Epithelial cell of proximal tubule (primary cell): ENCODE results near the gene DENND4A. TPM values are rescaled to one million over a fixed set of nuclear protein-coding genes. Genes with fewer than 3 reads are reported as not detected.

ENCODE experiments used
- DNase-seq: peaks from one replicate; pipeline ENCODE4 v3.0.0-alpha.2; 2011; ENCODE audit warnings: low read depth
- H3K4me3 ChIP-seq: 2 replicates; pipeline ENCODE4 v1.5.1; 2011; ENCODE audit warnings: low read depth, mild to moderate bottlenecking, low read length
- total RNA-seq: library from RNA; depleted of rRNA; stranded (reverse); fragments of >200 nt; gene quantifications from 2 replicates; pipeline ENCODE4 v1.2.3, GENCODE V29; 2015
- TF ChIP-seq, protein P1 (sequence below): conservative IDR thresholded peaks from 2 replicates; pipeline ENCODE4 v1.5.1; 2012; ENCODE audit warnings: low read depth, mild to moderate bottlenecking, low read length

Gene DENND4A
- total RNA-seq, 1 donor from 2014 or later, result 5.2 TPM

DNA sequence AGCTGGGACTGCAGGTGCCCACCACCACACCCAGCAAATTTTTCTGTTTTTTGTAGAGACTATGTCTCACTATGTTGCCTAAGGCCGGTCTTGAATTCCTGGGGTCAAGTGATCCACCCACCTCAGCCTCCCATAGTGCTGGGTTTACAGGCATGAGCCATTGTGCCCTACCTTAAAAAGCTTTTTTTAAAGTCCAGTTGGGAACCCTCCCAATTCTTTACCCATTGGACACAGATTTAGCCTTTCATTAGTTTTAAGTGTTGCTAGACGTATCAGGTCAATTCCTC is 1.7 kb upstream of the DENND4A start:
- no peak for DNase-seq
- no peak overlapping the region for H3K4me3 ChIP-seq
- TF ChIP-seq, protein P1, sequence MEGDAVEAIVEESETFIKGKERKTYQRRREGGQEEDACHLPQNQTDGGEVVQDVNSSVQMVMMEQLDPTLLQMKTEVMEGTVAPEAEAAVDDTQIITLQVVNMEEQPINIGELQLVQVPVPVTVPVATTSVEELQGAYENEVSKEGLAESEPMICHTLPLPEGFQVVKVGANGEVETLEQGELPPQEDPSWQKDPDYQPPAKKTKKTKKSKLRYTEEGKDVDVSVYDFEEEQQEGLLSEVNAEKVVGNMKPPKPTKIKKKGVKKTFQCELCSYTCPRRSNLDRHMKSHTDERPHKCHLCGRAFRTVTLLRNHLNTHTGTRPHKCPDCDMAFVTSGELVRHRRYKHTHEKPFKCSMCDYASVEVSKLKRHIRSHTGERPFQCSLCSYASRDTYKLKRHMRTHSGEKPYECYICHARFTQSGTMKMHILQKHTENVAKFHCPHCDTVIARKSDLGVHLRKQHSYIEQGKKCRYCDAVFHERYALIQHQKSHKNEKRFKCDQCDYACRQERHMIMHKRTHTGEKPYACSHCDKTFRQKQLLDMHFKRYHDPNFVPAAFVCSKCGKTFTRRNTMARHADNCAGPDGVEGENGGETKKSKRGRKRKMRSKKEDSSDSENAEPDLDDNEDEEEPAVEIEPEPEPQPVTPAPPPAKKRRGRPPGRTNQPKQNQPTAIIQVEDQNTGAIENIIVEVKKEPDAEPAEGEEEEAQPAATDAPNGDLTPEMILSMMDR, result no peak

DNA sequence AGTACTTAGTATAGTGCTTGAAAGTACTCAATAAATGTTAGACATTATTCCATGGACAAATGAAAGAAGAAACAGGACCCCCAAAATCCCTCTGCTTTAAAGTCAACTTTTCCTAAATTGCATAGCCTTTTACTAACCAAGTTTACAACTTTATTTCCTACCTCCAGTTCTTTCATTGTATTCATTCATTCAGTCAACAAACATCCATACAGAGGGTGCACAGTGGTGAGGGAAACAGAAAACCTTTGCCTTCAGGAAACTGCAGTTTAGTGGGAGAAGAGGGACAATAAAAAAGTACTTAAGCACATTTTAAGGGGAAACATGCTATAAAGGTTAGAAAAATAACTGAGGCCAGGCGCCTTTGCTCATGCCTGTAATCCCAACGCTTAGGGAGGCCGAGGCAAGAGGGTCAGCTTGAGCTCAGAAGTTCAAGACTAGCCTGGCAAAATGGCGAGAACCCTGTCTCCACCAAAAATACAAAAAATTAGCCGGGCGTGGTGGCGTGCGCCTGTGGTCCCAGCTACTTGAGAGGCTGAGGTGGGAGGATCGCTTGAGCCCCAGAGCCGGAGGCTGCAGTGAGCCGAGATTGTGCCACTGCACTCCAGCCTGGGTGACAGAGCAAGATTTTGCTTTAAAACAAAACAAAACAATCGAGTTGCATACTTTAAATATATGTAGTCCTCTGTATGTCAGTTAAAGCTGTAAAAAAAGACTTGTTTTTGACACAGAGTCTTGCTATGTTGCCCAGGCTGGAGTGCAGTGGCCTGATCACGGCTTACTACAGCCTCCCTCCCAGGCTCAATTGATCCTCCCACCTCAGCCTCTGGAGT is 1.1 kb upstream of the DENND4A start:
- DNase-seq, result no peak
- H3K4me3 ChIP-seq, result peak overlapping the region; percentile 89
- TF ChIP-seq, protein P1, result no peak

DNA sequence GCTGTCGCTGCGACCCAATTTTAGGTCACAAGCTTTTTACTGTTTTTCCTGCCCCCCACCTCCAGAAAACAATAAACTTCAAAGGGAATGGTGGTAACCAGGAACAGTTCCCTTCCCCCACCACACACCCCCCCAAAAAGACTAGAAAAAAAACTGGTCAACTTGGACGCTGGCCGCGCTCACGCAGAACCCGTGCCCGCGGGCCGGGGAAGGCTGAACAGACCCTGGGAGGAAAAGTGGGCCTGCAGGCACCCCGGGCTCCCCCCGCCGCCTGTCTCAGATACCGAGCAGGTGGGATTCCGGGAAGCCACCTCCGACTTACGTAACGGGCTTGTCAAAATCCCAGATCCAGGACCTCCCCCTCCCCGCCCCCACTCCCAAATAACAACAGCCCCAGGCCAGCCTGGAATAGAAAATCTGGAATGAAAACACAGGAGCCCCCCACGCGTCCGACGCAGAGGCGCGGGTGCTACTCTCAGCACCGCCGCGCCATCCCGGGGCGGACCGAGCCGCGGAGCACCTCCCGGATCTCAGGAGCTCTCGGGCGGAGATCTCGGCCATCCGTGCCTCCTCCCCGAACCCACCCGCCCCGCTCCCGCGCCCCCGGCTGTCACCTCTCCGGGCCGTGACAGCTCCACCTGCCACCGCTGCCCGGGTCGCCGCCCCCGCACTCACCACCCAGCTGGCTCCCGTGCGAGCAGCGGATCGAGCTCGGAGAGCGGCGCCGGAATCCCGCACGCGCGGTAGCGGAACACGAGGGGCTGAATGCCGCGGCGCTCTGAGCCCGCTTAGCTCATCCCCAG is 557 bp downstream of the DENND4A start:
- no peak for DNase-seq
- TF ChIP-seq, protein P1, result no peak
- peak overlapping the region; percentile 89 for H3K4me3 ChIP-seq

DNA sequence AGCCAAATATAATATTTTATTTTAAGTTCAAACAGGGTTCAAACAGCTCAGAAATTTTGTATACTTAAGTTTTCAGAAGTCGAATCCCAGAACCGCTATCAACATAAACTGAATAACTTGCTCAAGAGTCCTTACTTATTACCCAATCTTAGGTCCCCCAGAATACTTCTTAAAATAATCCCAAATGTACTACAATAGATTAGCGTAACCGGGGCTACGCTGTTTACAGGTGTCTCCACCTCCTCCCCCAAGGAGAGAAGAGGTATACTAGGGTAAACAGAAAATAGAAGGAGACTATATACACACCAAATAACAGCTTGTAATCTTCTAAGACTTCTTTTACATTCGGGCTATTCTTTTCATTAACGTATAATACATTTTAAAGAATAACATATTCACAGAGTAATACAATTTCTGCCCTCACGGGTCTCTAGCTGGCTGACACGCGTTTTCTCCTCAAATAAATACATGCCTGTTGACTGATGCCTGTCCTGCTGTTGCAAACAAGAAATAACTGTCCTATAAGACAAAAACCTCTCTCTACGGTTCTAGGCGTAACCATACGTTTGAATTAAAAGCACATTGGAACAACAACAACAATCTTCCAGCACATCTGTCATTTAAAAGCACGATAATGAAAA is 1.3 kb downstream of the DENND4A start:
- TF ChIP-seq, protein P1, result no peak
- DNase-seq, result no peak
- peak overlapping the region; percentile 89 for H3K4me3 ChIP-seq

DNA sequence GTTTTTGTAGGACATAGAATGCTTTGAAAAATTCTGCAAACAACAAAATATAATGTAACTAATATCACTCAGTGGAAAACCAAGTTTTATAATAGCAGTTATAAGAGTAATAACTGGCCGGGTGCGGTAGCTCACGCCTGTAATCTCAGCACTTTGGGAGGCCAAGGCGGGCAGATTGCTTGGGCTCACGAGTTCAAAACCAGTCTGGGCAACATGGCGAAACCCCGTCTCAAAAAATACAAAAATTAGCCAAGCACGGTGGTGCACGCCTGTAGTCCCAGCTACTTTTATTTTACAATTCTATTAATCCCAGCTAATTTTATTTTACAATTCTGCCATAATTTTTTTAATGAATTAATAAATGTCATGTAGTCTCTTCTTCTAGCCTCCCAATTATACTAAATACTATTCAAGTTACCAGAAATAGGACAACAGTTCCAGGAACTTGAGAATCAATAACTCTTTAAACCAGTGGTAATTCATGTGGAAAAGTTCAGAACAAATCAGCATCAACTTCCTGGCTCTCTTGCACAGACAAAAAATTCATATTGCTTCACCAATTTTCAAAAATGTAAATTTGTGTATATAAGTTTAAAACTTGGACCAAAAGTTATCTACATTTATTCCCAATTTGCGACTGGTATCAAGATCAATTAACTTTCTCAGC is 2.2 kb downstream of the DENND4A start:
- TF ChIP-seq, protein P1, result no peak
- peak overlapping the region; percentile 89 for H3K4me3 ChIP-seq
- no peak for DNase-seq

DNA sequence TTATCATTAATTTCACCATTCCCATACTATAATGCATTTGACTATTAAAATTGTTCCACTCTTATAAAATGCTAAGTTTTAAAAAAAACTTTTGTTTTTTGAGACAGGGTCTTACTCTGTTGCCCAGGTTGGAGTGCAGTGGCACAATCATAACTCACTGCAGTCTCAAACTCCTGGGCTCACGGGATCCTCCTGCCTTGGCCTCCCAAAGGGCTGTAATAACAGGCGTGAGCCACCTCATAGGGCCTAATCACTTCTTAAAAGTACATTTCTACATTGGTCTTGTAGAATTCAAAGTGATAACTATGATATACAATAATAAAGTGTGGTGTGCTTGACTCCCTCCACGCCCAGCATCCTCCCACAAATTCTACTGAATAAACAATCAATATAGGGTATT is 3.0 kb downstream of the DENND4A start:
- no peak overlapping the region for H3K4me3 ChIP-seq
- DNase-seq, result no peak
- TF ChIP-seq, protein P1, result no peak
